IPS DF 6.9 (cell line): Measurements from ENCODE around the gene EDC4.
"Not testable (repeated sequence)": the region's sequence is repeated elsewhere in the genome, so short reads cannot be mapped to it uniquely, and the experiment has no call there.

ENCODE experiments used
- DNase-seq: peaks from one replicate; pipeline ENCODE4 v3.0.0-alpha.2; 2013; ENCODE audit warnings: low read depth, low spot score
- H3K27ac ChIP-seq: one replicate; pipeline ENCODE4 v1.5.1; 2013; ENCODE audit warnings: low read length, control low read depth
- H3K27me3 ChIP-seq: 2 replicates; pipeline ENCODE4 v1.6.1; 2013; ENCODE audit warnings: mild to moderate bottlenecking, low read length; ENCODE audit not compliant: control insufficient read depth, insufficient read depth
- H3K36me3 ChIP-seq: 2 replicates; pipeline ENCODE4 v1.6.1; 2013; ENCODE audit warnings: low read length; ENCODE audit not compliant: control insufficient read depth, insufficient read depth
- H3K4me1 ChIP-seq: 2 replicates; pipeline ENCODE4 v1.6.1; 2013; ENCODE audit warnings: low read length; ENCODE audit not compliant: control insufficient read depth, insufficient read depth
- H3K4me3 ChIP-seq: 2 replicates; pipeline ENCODE4 v1.5.1; 2013; ENCODE audit warnings: mild to moderate bottlenecking, low read length
- H3K9me3 ChIP-seq: 2 replicates; pipeline ENCODE4 v1.6.1; 2013; ENCODE audit warnings: low read length, inconsistent platforms; ENCODE audit not compliant: control insufficient read depth, insufficient read depth
- WGBS: extraction: QIAGEN DNeasy Blood & Tissue Kit; methylation state at CpG from one replicate; pipeline ENCODE4 v1.1.7; 2013; ENCODE audit warnings: mixed read lengths, missing lambda C conversion rate; ENCODE audit not compliant: insufficient read length, insufficient coverage; 5-methylcytosine and 5-hydroxymethylcytosine counted together

EDC4 gene

GRCh38 chr16:67864044-67864443, 8.8 kb upstream of the EDC4 start:
- not testable (repeated sequence) for H3K27ac ChIP-seq, DNase-seq, H3K4me3 ChIP-seq, H3K9me3 ChIP-seq, H3K27me3 ChIP-seq, H3K4me1 ChIP-seq
- H3K36me3 ChIP-seq = peaks cover 19% of the 10 kb centered on the region
- no CpG with 5 or more reads among the region's 6 CpGs for WGBS

DNA sequence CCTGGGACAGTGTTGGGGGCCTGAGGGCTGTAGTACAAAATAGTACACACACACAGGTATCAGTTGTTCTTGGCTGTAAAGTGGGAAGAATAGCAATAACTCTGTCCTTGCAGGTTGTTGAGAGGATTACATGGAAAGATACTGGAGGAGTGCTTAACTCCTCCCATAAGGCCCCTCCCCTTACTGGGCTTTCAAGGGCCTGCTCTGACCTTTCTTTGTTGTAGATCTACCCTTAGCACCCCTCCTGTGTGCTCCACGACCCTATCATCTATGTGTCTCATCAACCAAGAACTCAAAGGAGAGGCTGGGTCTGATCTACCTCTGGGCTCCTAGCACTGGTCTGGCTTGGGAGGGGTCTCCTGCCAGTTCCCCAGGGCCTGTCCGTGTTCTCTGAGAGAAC, 8.3 kb upstream of the EDC4 start:
- no CpG with 5 or more reads among the region's 2 CpGs for WGBS
- H3K36me3 ChIP-seq = peaks cover 19% of the 10 kb centered on the region

GRCh38 chr16:67865318-67865717, 7.5 kb upstream of the EDC4 start:
- no peak overlapping the region for H3K4me3 ChIP-seq
- no CpG with 5 or more reads among the region's 2 CpGs for WGBS
- DNase-seq = no peak
- H3K4me1 ChIP-seq = no peaks in the 10 kb centered on the region
- H3K36me3 ChIP-seq = peaks cover 19% of the 10 kb centered on the region
- H3K9me3 ChIP-seq = no peaks in the 10 kb centered on the region
- no peak overlapping the region for H3K27ac ChIP-seq
- no peaks in the 10 kb centered on the region for H3K27me3 ChIP-seq

More for the DNA sequence above, 8.3 kb upstream of the EDC4 start:
- H3K27me3 ChIP-seq = no peaks in the 10 kb centered on the region
- H3K27ac ChIP-seq = no peak overlapping the region
- H3K4me3 ChIP-seq = no peak overlapping the region
- H3K4me1 ChIP-seq = no peaks in the 10 kb centered on the region
- DNase-seq = no peak
- no peaks in the 10 kb centered on the region for H3K9me3 ChIP-seq

- no peaks in the 10 kb centered on the region; the same call in 1 of the 2 replicates for H3K4me1 ChIP-seq
- no peaks in the 10 kb centered on the region for H3K9me3 ChIP-seq
- H3K27ac ChIP-seq = no peak overlapping the region
- H3K4me3 ChIP-seq = no peak overlapping the region
- DNase-seq = no peak
- peaks cover 14% of the 10 kb centered on the region; the same call in 1 of the 2 replicates for H3K36me3 ChIP-seq
- no CpG with 5 or more reads among the region's 6 CpGs for WGBS
- H3K27me3 ChIP-seq = no peaks in the 10 kb centered on the region
Measured at GRCh38 chr16:67868290-67868689, 4.6 kb upstream of the EDC4 start.

DNA sequence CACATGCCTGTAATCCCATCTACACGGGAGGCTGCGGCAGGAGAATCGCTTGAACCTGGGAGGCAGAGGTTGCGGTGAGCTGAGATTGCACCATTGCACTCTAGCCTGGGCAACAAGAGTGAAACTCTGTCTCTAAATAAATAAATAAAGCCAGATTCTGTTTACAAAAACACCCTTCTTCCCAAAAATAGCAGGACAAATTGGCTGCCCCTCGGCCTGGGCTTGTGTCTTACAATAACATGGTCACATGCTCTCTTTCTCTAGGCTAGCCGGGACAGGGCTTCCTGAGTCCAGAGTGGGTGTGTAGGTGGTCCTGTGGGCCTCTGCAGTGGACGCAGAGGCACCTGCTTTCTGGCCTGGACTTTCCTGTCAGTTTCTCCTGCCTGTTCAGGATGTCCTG, 3.2 kb upstream of the EDC4 start:
- H3K4me1 ChIP-seq = peaks cover 1% of the 10 kb centered on the region; the same call in 1 of the 2 replicates
- no peak for DNase-seq
- no peak overlapping the region for H3K27ac ChIP-seq
- H3K27me3 ChIP-seq = no peaks in the 10 kb centered on the region
- no peaks in the 10 kb centered on the region for H3K9me3 ChIP-seq
- peaks cover 14% of the 10 kb centered on the region; the same call in 1 of the 2 replicates for H3K36me3 ChIP-seq
- H3K4me3 ChIP-seq = no peak overlapping the region
- WGBS = no CpG with 5 or more reads among the region's 7 CpGs

DNA sequence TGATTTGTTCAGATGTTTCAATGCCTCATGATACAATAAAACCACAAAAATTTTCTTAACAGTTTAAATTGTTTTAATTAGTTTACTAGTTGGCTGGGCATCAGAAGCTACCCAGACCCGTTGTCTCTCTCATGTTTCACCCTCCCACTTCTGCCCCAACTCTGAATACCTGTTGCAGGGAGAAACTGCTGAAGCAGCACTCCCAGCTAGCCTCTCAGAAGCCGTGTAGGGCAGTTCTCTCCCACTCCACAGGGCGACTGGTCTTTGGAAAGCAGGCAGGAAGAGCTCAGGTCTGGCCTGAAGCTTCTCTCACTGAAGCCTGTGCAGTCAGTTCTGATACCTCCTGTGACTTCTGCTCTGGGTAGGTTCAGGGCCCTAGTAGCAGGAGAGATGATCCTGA, 1.6 kb upstream of the EDC4 start:
- no CpG with 5 or more reads among the region's 3 CpGs for WGBS
- Histone ChIP-seq H3K36me3 (peaks cover 8% of the 10 kb centered on the region; the same call in 1 of the 2 replicates), H3K27me3 (no peaks in the 10 kb centered on the region), H3K9me3 (no peaks in the 10 kb centered on the region), H3K27ac (no peak overlapping the region), H3K4me1 (peaks cover 1% of the 10 kb centered on the region; the same call in 1 of the 2 replicates), H3K4me3 (no peak overlapping the region)
- no peak for DNase-seq

DNA sequence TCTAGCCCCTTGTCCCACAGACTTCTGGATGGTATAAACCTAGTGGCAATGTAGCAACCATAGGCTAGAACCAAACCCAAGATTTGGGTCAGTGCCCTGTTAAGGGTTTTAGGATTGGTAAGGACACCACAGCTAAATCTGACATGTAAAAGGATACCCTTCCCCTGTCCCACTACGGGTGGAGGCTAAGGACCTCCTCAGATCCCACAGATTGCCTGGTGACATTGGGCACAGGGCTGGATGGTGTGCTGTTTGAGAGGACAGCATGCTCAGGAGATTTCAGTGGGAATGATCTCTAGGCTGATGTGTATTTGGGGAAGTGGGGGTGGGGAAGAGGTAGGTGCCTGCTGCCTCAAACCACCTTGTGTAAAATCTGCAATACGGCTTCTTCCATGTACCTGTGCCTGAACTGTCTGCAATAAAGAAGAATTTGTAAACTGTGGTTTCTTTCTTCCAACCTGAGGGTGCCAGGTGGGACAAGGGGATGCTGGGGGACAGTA, 671 bp upstream of the EDC4 start:
- Histone ChIP-seq H3K27me3 (no peaks in the 10 kb centered on the region), H3K4me3 (no peak overlapping the region), H3K9me3 (no peaks in the 10 kb centered on the region), H3K4me1 (peaks cover 1% of the 10 kb centered on the region; the same call in 1 of the 2 replicates), H3K27ac (no peak overlapping the region), H3K36me3 (peaks cover 8% of the 10 kb centered on the region; the same call in 1 of the 2 replicates)
- no CpG with 5 or more reads among the region's 2 CpGs for WGBS
- DNase-seq = no peak

DNA sequence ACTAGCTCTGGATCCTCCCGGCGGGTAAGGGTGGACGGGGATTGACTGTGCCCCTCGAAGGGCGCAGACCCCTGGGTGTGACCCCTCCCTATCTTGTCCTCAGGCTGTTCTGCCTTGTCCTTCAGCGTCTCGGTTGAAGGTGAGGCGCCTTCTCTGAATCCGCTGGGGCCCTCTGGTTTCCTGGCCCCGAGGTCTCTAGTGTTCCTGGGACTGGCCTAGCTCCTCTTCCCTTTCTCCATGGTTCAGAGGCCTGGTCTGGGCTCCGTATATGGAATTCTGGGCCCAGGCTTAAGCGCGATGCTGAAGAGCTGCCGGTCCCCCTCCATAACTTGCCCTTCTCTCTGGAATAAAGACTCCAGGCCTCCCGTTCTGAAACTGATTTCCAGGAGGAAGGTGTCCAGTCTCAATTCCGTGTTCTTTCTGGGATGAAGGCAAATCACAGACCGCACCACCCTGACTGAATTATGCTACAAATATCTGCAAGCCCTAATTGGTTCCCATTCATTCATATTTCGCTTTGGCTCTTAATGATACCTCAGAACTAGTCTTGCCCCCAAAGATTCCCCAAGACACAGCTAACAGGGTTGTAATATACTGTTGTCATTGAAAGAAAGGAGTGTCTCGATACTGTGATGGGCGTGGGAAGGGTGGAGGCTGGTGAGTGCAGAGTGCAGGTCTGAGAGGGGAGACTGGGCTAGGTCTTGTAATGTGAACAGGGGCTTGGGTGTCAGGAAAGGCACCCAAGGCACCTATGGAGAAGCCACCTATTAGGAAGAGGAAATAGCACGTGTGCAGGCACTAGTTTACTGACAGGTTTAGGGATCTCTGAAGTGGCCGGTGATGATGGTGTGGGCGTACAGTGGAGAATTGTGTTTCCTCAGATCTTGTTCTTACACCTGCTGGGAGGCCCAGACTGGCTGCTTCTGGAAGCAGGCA, 851 bp downstream of the EDC4 start:
- no peaks in the 10 kb centered on the region for H3K27me3 ChIP-seq
- WGBS = no CpG with 5 or more reads among the region's 23 CpGs
- no peak overlapping the region for H3K27ac ChIP-seq
- H3K4me1 ChIP-seq = peaks cover 1% of the 10 kb centered on the region; the same call in 1 of the 2 replicates
- no peak for DNase-seq
- H3K4me3 ChIP-seq = peak overlapping the region; percentile 98
- H3K9me3 ChIP-seq = no peaks in the 10 kb centered on the region
- peaks cover 16% of the 10 kb centered on the region for H3K36me3 ChIP-seq

- no CpG with 5 or more reads among the region's 3 CpGs for WGBS
- Histone ChIP-seq H3K4me3 (no peak overlapping the region), H3K9me3 (no peaks in the 10 kb centered on the region), H3K36me3 (peaks cover 22% of the 10 kb centered on the region), H3K4me1 (peaks cover 1% of the 10 kb centered on the region; the same call in 1 of the 2 replicates), H3K27ac (no peak overlapping the region), H3K27me3 (no peaks in the 10 kb centered on the region)
- DNase-seq = no peak
Measured at GRCh38 chr16:67874372-67874771, 1.5 kb downstream of the EDC4 start.

DNA sequence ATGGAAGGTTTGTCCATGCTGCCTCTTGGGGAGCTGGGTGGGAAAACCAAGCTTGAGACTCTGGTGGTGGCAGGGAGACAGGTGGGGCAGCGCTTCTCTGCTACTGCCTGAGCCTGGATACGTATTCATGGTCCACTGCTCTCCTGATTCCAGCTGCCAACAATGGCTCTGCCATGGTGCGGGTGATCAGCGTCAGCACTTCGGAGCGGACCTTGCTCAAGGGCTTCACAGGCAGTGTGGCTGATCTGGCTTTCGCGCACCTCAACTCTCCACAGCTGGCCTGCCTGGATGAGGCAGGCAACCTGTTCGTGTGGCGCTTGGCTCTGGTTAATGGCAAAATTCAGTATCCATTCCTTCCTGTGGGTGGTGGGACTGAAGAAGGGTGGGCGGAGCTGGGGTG, 4.2 kb downstream of the EDC4 start:
- peaks cover 44% of the 10 kb centered on the region for H3K36me3 ChIP-seq
- H3K4me1 ChIP-seq = peaks cover 1% of the 10 kb centered on the region; the same call in 1 of the 2 replicates
- no peak for DNase-seq
- no peaks in the 10 kb centered on the region for H3K9me3 ChIP-seq
- H3K27ac ChIP-seq = no peak overlapping the region
- no peak overlapping the region for H3K4me3 ChIP-seq
- H3K27me3 ChIP-seq = no peaks in the 10 kb centered on the region
- no CpG with 5 or more reads among the region's 11 CpGs for WGBS
